NT2/D1 (cell line): Measurements from ENCODE around the gene PIGT.

Experiments used
- DNase-seq: peaks from one replicate; pipeline ENCODE4 v3.0.0-alpha.2; 2011; ENCODE audit warnings: low read depth, low spot score
- H3K27me3 ChIP-seq: 2 replicates; pipeline ENCODE4 v1.6.0; 2011; ENCODE audit warnings: mild to moderate bottlenecking; ENCODE audit not compliant: insufficient read length, insufficient read depth
- H3K36me3 ChIP-seq: 2 replicates; pipeline ENCODE4 v1.6.1; 2011; ENCODE audit warnings: mild to moderate bottlenecking, low read length, mixed read lengths; ENCODE audit not compliant: insufficient read depth, insufficient read length
- H3K4me1 ChIP-seq: 2 replicates; pipeline ENCODE4 v1.5.1; 2011; ENCODE audit not compliant: insufficient read depth, insufficient read length
- H3K4me3 ChIP-seq: 2 replicates; pipeline ENCODE4 v1.5.1; 2011; ENCODE audit warnings: low read depth; ENCODE audit not compliant: insufficient read length
- H3K9ac ChIP-seq: 2 replicates; pipeline ENCODE4 v1.6.0; 2011; ENCODE audit warnings: low read depth; ENCODE audit not compliant: insufficient read length
- H3K9me3 ChIP-seq: 2 replicates; pipeline ENCODE4 v1.5.1; 2011; ENCODE audit warnings: mild to moderate bottlenecking, low read length; ENCODE audit not compliant: insufficient read depth
- SUZ12 ChIP-seq: IDR thresholded peaks from 2 replicates; pipeline ENCODE4 v1.6.1; 2011; ENCODE audit not compliant: insufficient read length, insufficient read depth; ENCODE audit errors: extremely low read depth
- YY1 ChIP-seq: IDR thresholded peaks from 2 replicates; pipeline ENCODE4 v1.6.1; 2011; ENCODE audit not compliant: insufficient read length, insufficient read depth
- ZNF274 ChIP-seq: IDR thresholded peaks from 2 replicates; pipeline ENCODE4 v1.6.1; 2011; ENCODE audit warnings: mild to moderate bottlenecking, low read depth, low read length

Gene PIGT

DNA sequence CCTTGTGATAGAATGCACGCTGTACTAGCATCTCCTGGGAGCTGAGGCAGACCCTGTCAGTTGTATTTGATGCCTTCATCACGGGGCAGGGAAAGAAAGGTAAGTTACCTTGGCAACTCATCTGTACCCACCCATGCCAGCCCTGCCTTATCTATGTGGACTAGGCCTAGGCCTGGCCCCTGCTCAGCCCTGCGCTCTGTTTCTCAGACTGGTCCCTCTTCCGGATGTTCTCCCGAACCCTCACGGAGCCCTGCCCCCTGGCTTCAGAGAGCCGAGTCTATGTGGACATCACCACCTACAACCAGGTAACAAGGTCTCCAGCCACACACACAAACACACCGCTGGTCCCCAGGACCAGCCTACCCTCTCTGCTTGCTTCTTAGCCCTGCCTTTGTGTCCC lies 4.2 kb downstream of the PIGT start:
- no peak for DNase-seq
- H3K27me3 ChIP-seq, result no peaks in the 10 kb centered on the region
- H3K9ac ChIP-seq, result no peak overlapping the region
- H3K4me1 ChIP-seq, result no peaks in the 10 kb centered on the region
- TF ChIP-seq YY1, result no peak
- TF ChIP-seq ZNF274, result no peak
- no peak for TF ChIP-seq SUZ12
- H3K9me3 ChIP-seq, result no peaks in the 10 kb centered on the region
- H3K36me3 ChIP-seq, result peaks cover 64% of the 10 kb centered on the region
- H3K4me3 ChIP-seq, result no peak overlapping the region

DNA sequence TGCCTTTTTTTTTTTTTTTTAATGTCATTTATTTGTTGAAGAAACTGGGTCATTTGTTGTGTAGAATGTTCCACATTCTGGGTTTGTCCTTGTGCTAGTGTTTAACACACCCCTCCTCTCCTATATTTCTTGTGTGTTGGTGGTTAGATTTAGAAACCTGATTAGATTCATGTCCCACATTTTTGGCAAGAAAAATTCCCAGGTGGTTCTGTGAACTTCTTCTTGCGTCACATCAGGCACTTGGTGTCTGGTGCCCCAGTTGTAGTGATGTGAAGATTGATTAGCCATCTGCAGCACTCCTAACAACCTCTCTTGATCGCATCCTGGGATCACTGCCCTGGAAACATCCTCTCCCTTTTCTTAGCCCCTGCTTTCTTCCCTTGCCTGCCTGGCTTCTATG lies 7.8 kb downstream of the PIGT start:
- Histone ChIP-seq H3K36me3 (peaks cover 84% of the 10 kb centered on the region), H3K9me3 (no peaks in the 10 kb centered on the region), H3K27me3 (no peaks in the 10 kb centered on the region), H3K4me3 (no peak overlapping the region), H3K4me1 (peaks cover 10% of the 10 kb centered on the region), H3K9ac (no peak overlapping the region)
- DNase-seq, result no peak
- no peak for TF ChIP-seq YY1
- no peak for TF ChIP-seq ZNF274
- TF ChIP-seq SUZ12, result no peak

DNA sequence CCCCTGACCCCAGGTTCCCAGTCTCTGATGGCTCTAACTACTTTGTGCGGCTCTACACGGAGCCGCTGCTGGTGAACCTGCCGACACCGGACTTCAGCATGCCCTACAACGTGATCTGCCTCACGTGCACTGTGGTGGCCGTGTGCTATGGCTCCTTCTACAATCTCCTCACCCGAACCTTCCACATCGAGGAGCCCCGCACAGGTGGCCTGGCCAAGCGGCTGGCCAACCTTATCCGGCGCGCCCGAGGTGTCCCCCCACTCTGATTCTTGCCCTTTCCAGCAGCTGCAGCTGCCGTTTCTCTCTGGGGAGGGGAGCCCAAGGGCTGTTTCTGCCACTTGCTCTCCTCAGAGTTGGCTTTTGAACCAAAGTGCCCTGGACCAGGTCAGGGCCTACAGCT lies 9.6 kb downstream of the PIGT start:
- TF ChIP-seq SUZ12, result no peak

DNA sequence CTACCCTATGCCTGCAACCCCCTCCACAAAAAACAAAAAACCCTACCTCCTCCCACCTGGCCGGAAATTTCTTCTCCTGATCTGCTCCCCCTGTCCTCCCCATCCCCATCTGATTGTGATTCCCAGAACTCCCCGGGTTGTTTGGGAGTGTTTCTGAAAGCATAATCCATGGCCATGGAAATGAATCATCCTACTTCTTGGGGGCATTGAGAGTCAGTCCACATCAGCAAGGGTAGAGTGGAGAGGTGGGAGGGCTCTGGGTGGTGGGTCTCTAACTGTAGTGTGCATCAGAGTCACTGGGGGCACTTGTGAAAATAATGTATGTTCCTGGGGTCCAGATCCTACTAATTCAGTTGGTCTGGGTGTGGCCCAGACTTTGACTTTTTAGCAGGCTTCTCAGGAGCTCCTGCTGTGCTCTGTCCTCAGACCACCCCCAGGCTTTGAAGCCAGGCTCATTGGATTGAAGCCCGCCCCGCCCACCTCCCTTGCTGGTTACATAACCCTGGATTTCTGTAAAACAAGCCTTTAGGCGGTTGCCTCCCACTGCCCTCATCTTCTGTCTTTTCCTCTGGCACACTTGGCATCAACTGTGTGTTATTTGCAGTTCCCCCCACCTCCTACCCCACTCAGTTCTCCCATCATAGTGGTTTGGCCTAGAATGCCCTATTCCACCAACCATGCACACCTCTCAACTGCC lies 10.5 kb downstream of the PIGT start:
- no peak overlapping the region for H3K9ac ChIP-seq
- H3K27me3 ChIP-seq, result no peaks in the 10 kb centered on the region
- H3K9me3 ChIP-seq, result no peaks in the 10 kb centered on the region
- DNase-seq, result no peak
- H3K4me1 ChIP-seq, result peaks cover 10% of the 10 kb centered on the region
- H3K4me3 ChIP-seq, result no peak overlapping the region
- peaks cover 68% of the 10 kb centered on the region for H3K36me3 ChIP-seq
- TF ChIP-seq ZNF274 (no peak), YY1 (no peak), SUZ12 (no peak)

More for the DNA sequence above, 9.6 kb downstream of the PIGT start:
- H3K9ac ChIP-seq, result no peak overlapping the region
- H3K4me1 ChIP-seq, result peaks cover 10% of the 10 kb centered on the region
- peaks cover 76% of the 10 kb centered on the region for H3K36me3 ChIP-seq
- H3K9me3 ChIP-seq, result no peaks in the 10 kb centered on the region
- H3K4me3 ChIP-seq, result no peak overlapping the region
- no peak for DNase-seq
- no peaks in the 10 kb centered on the region for H3K27me3 ChIP-seq

DNA sequence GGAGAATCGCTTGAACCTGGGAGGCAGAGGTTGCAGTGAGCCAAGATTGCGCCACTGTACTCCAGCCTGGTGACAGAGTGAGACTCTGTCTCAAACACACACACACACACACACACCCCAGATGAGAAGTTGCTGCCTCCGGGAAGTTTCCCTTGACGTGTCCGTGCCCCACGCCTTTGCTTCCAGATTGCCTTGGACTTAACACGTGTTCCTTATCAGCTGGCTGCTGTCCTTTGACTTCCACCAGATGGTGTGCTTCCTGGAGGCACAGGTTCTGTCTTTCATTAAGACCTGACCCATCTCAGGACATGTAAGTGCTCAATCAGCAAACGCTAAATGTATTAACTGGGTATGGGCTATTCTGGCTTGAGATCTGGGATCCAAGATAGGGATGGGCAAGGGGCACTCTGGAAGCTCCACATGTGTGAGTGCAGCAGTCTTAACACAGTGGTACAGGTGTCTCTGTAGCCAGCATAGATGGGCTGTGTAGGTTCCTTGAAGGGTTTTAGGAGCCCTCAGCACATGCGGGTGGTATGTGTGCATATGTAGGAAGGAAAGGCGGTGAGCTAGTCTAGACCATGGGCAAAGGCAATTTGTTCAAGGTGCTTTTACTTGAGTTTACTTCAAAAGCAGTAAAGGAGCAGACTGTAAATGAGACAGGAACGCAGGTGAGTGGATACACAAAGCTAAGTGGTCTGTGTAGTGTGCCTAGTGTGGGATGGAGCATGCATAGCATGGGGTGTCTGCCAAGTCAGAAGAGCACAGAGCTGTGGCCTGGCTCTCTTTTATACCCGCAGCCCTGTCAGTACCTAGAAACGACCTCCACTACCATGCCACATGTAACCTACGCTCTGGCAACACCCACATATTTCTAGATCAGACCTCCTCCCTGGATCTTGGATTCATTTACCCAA lies 11.6 kb downstream of the PIGT start:
- no peaks in the 10 kb centered on the region for H3K9me3 ChIP-seq
- H3K9ac ChIP-seq, result no peak overlapping the region
- H3K36me3 ChIP-seq, result peaks cover 66% of the 10 kb centered on the region
- H3K27me3 ChIP-seq, result no peaks in the 10 kb centered on the region
- no peak for DNase-seq
- no peak for TF ChIP-seq YY1
- TF ChIP-seq SUZ12, result no peak
- TF ChIP-seq ZNF274, result no peak
- H3K4me3 ChIP-seq, result no peak overlapping the region
- peaks cover 10% of the 10 kb centered on the region for H3K4me1 ChIP-seq

DNA sequence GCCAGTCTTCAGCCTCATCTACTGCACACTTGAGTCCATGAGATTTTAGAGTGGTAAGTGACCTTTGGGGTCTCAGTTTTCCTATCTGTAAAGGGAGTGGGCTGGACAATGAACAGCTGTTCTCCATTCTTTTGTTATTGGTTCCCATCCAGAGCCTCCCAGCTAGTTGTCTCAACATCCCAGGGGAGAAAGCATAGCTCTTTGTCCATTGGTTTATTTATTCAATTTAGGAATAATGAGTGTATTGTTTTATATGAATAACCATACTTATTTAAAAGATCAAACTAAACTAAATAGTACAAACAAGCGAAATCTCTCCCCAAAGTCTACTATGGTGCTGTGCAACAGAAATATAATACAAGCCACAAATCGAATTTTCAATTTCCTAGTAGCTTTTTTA lies 13.7 kb downstream of the PIGT start:
- Histone ChIP-seq H3K4me1 (peaks cover 13% of the 10 kb centered on the region), H3K9me3 (no peaks in the 10 kb centered on the region), H3K36me3 (peaks cover 56% of the 10 kb centered on the region), H3K9ac (no peak overlapping the region), H3K4me3 (no peak overlapping the region), H3K27me3 (no peaks in the 10 kb centered on the region)
- no peak for DNase-seq
- TF ChIP-seq YY1, result no peak
- no peak for TF ChIP-seq ZNF274
- no peak for TF ChIP-seq SUZ12

DNA sequence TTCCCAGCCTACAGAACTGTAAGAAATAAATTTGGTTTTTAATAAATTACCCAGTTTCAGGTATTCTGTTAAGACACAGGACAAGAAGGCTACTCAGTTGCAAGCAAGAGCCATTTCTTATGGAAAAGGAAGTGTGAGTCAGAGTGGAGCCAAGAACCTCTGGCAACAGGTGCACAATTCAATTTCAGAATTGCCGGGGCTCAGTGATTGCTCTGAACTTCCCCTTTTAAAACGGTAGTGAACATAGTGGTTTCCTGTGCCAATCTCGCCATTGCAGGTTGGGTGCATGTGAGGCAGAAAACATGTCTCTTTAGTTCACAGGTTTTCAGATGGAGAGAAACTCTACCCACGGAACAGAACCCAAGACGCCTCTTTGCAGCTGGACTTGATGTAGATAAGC lies 16.4 kb downstream of the PIGT start:
- H3K27me3 ChIP-seq, result no peaks in the 10 kb centered on the region
- peaks cover 35% of the 10 kb centered on the region for H3K36me3 ChIP-seq
- no peak overlapping the region for H3K4me3 ChIP-seq
- peaks cover 3% of the 10 kb centered on the region for H3K4me1 ChIP-seq
- no peak overlapping the region for H3K9ac ChIP-seq
- TF ChIP-seq ZNF274 (no peak), SUZ12 (no peak), YY1 (no peak)
- DNase-seq, result no peak
- H3K9me3 ChIP-seq, result no peaks in the 10 kb centered on the region

DNA sequence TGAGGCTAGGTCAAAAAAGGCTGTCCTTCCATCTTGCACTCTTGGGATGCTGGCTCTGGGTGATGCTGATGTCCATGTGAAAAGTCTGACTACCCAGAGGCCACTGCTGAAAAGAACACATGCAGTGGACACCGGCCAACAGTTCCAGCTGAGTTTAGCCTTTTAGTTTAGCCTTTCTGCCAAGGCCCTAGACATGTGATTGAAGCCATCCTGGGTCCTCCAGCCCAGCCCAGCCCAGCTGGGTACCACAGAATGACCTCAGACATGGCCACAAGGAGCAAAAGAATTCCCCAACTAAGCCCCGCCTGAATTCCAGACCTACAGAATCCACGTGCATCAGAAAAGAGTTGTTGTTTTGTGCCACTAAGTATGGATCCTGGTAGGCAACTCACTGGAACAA lies 17.4 kb downstream of the PIGT start:
- Histone ChIP-seq H3K9me3 (no peaks in the 10 kb centered on the region), H3K36me3 (peaks cover 26% of the 10 kb centered on the region), H3K4me1 (peaks cover 3% of the 10 kb centered on the region), H3K4me3 (no peak overlapping the region), H3K9ac (no peak overlapping the region), H3K27me3 (no peaks in the 10 kb centered on the region)
- peak; percentile 39 for DNase-seq
- TF ChIP-seq ZNF274 (no peak), SUZ12 (no peak), YY1 (no peak)
